Psoas muscle (tissue), 8 donors: Measurements from ENCODE around the gene CCP110. TPM values are rescaled to one million over a fixed set of nuclear protein-coding genes. Genes with fewer than 3 reads are reported as not detected.

Experiments used
- ATAC-seq, 4 donors: fragments of 200-7000 bp; cut with Tn5 transposase; one replicate each; pipeline ENCODE4 v1.9.1; 2020; ENCODE audit warnings: moderate library complexity in 3 of 4, mild to moderate bottlenecking in 2 of 4
- DNase-seq, 2 donors: peaks; one replicate each; pipeline ENCODE4 v3.0.0-alpha.2; 2020
- H3K27ac ChIP-seq: fragments of 200-600 bp; one replicate; pipeline ENCODE4 v1.8.0; 2022
- H3K27me3 ChIP-seq, 3 donors: fragments of 200-600 bp in 1 of 3; one replicate each; pipeline versions ENCODE4 v1.6.1 to v1.8.0; 2013 to 2022; ENCODE audit warnings: low read length in 2 of 3, mild to moderate bottlenecking in 2 of 3, moderate library complexity in 1 of 3; ENCODE audit not compliant: insufficient read depth in 3 of 3
- H3K36me3 ChIP-seq, 2 donors: fragments of 200-600 bp in 1 of 2; one replicate each; pipeline versions ENCODE4 v1.6.1 to v1.8.0; 2013 to 2022; ENCODE audit warnings: low read depth in 1 of 2, mild to moderate bottlenecking in 1 of 2, moderate library complexity in 1 of 2; ENCODE audit not compliant: insufficient read depth in 1 of 2
- H3K4me1 ChIP-seq: fragments of 200-600 bp; one replicate; pipeline ENCODE4 v1.8.0; 2022
- H3K4me3 ChIP-seq: fragments of 200-600 bp; one replicate; pipeline ENCODE4 v1.8.0; 2022; ENCODE audit warnings: mild to moderate bottlenecking
- H3K9me3 ChIP-seq: fragments of 200-600 bp; one replicate; pipeline ENCODE4 v1.8.0; 2022
- CTCF ChIP-seq: fragments of 200-600 bp; IDR thresholded peaks from one replicate; pipeline ENCODE4 v1.8.0; 2022; ENCODE audit warnings: antibody characterized with exemption
- WGBS, 3 donors: extraction: QIAGEN DNeasy Blood & Tissue Kit; methylation state at CpG; one replicate each; pipeline versions ENCODE4 v1.1.6 to v1.1.7; 2013; 5-methylcytosine and 5-hydroxymethylcytosine counted together
- intact Hi-C, 2 donors: fragments of 100-400 bp; cut with DNase I; formaldehyde crosslinking; loops; one replicate each; pipeline versions ENCODE4 v1.11.0 to v1.14.2; 2022
- polyA plus RNA-seq, 3 donors: library from polyadenylated mRNA; stranded (reverse); fragments of 200-250 nt; gene quantifications; one replicate each; pipeline ENCODE4 v1.2.3, GENCODE V29; 2013
- total RNA-seq, 4 donors: library from RNA; stranded (reverse); fragmentation: NEBNext Ultra II Directional in 2 of 4; extraction: Animal tissue kit (Norgen Biotek cat#: 25700) in 2 of 4; gene quantifications; one replicate each; pipeline versions ENCODE4 v1.2.1 to v1.2.4, GENCODE V29; 2021 to 2023
- donor health status: healthy with polysubstance abuse.
- donor health status: DM: no; HTN: no; CAD: no; lungs with moderate emphysema.
- donor health status: Bipolar disorder and iron deficiency.
- donor health status: healthy.
- donor health status: DM: yes; HTN: yes; CAD: no.
- donor health status: DM: no; HTN: no; CAD: no.
- donor health status: DM: no; HTN: no; CAD: no.
- donor health status: DM: yes; HTN: yes; CAD: no.

The CCP110 gene
- total and polyA plus RNA-seq, 7 donors = 4.4 to 16.1 (median 5.7) TPM

DNA sequence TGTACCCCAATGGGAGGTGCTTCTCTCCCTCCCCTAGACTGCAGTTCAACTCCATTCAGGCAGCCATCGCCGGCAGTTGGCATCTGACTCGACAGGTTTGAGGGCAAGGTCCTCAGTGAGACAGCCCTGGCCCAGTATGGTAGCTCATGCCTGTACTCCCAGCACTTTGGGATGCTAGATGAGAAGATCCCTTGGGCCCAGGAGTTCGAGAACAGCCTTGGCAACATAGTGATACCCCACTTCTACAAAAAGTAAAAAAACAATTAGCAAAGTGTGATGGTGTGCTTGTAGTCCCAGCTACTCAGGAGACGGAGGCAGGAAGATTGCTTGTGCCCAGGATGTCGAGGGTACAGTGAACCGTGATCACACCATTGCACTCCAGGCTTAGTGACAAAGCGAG lies 43.8 kb downstream of the CCP110 start:
- ATAC-seq = no peak
- intact Hi-C loops = no loop called here
- no peak for DNase-seq
- Histone ChIP-seq H3K27me3 (no peaks in the 10 kb centered on the region), H3K27ac (no peak overlapping the region), H3K9me3 (peaks cover 7% of the 10 kb centered on the region), H3K36me3 (peaks cover 8 to 83% of the 10 kb centered on the region in 2 donors), H3K4me1 (no peaks in the 10 kb centered on the region), H3K4me3 (no peak overlapping the region)
- no peak for TF ChIP-seq CTCF
- WGBS, 3 donors = 90 to 94% (median 92%) methylated on average over 8 of the region's 8 CpGs

DNA sequence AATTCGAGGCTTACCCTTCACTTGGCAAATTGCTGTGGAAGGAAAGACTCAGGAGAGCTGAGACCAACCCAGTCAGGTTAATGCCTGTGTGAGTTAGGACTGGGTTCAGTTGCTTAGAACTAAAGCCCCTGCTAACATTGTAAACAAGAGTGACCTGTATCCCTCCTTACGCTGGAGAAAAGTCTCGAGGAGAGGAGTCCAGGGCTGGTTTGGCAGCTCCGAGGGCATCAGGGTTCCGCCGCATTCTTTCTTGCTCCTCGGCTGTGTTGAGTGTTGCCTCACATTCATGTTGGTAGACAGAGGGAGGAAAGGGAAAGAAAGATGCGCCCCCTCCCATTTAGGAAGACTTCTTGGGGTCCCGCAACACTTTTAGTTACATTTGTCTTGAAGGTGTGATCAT lies 50.3 kb downstream of the CCP110 start:
- H3K36me3 ChIP-seq = peaks cover 5 to 95% of the 10 kb centered on the region in 2 donors

DNA sequence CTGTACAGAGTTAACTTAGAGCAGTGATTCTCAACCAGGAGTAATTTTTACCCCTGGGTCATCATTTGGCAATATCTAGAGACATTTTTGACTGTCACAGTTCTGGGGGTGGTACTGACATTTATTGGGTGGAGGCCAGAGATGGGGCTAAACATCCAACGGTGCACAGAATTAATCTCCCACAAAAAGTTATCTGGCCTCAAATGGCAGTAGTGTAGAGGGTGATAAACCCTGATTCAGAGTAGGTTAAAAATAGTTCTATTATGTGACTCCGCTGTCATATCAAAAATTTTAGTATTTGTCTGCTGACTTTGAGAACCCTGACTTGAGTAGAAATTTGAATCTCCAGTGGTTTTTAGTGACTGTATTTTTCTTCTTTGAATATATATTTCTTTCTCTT lies 50.9 kb downstream of the CCP110 start:
- TF ChIP-seq CTCF = no peak
- peaks cover 5 to 95% of the 10 kb centered on the region in 2 donors for H3K36me3 ChIP-seq
- H3K4me3 ChIP-seq = no peak overlapping the region

More for the DNA sequence above, 50.3 kb downstream of the CCP110 start:
- DNase-seq (no peak), ATAC-seq (no peak)
- Histone ChIP-seq H3K27ac (no peak overlapping the region), H3K27me3 (no peaks in the 10 kb centered on the region), H3K4me1 (no peaks in the 10 kb centered on the region), H3K4me3 (no peak overlapping the region), H3K9me3 (no peaks in the 10 kb centered on the region)
- TF ChIP-seq CTCF = no peak
- WGBS, 3 donors = 95 to 97% (median 95%) methylated on average over 9 of the region's 9 CpGs
- intact Hi-C loops = no loop called here

DNA sequence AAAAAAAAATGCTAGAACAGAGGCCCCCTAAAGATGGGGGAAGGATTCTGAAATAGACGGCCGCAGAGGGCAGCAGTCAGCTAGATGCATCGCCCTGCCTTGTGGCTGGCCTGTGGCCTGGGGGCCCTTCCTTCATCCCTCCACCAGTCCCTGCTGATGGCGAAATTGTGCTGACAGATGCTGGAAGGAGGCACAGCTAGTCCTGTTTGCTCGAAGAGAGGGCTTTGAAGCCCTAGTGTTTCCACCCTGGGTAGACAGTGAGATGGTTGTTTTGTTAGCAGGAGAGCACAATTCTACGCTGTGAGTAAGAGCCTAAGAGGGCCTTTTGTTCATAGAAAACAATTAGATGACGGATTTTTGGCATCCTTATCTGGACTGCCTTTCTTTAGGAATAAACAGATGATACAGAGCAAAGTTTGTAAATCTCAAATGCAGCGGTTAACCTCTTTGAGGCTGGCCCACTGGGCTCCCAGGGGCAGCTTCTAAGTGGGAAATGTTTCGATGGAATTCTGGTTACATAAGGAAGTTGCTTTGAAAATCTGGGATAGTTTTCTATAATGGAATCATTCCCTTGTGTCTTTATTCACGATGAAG lies 54.7 kb downstream of the CCP110 start:
- intact Hi-C loops = no loop called here

More for the DNA sequence above, 50.9 kb downstream of the CCP110 start:
- DNase-seq (no peak), ATAC-seq (no peak)
- Histone ChIP-seq H3K27me3 (no peaks in the 10 kb centered on the region), H3K4me1 (no peaks in the 10 kb centered on the region), H3K9me3 (no peaks in the 10 kb centered on the region), H3K27ac (no peak overlapping the region)
- 62 to 87% (median 74%) methylated on average over 2 of the region's 2 CpGs for WGBS, 3 donors
- intact Hi-C loops = no loop called here

More for the DNA sequence above, 54.7 kb downstream of the CCP110 start:
- no peak for DNase-seq
- peaks cover 11 to 95% of the 10 kb centered on the region in 2 donors for H3K36me3 ChIP-seq
- no peaks in the 10 kb centered on the region for H3K27me3 ChIP-seq
- WGBS, 3 donors = 84 to 89% (median 87%) methylated on average over 10 of the region's 10 CpGs
- ATAC-seq = no peak
- H3K4me1 ChIP-seq = no peaks in the 10 kb centered on the region
- no peak overlapping the region for H3K4me3 ChIP-seq
- no peaks in the 10 kb centered on the region for H3K9me3 ChIP-seq
- no peak overlapping the region for H3K27ac ChIP-seq
- TF ChIP-seq CTCF = no peak
